NT2/D1 (cell line): ENCODE data around the gene SNIP1.
A peak's percentile ranks its signal among the peaks of the same experiment; 100 is the strongest.
"Not testable (repeated sequence)": the region's sequence is repeated elsewhere in the genome, so short reads cannot be mapped to it uniquely, and the experiment has no call there.

Experiments
- DNase-seq: peaks from one replicate; pipeline ENCODE4 v3.0.0-alpha.2; 2011; ENCODE audit warnings: low read depth, low spot score
- H3K27me3 ChIP-seq: 2 replicates; pipeline ENCODE4 v1.6.0; 2011; ENCODE audit warnings: mild to moderate bottlenecking; ENCODE audit not compliant: insufficient read length, insufficient read depth
- H3K36me3 ChIP-seq: 2 replicates; pipeline ENCODE4 v1.6.1; 2011; ENCODE audit warnings: mild to moderate bottlenecking, low read length, mixed read lengths; ENCODE audit not compliant: insufficient read depth, insufficient read length
- H3K4me1 ChIP-seq: 2 replicates; pipeline ENCODE4 v1.5.1; 2011; ENCODE audit not compliant: insufficient read depth, insufficient read length
- H3K4me3 ChIP-seq: 2 replicates; pipeline ENCODE4 v1.5.1; 2011; ENCODE audit warnings: low read depth; ENCODE audit not compliant: insufficient read length
- H3K9ac ChIP-seq: 2 replicates; pipeline ENCODE4 v1.6.0; 2011; ENCODE audit warnings: low read depth; ENCODE audit not compliant: insufficient read length
- H3K9me3 ChIP-seq: 2 replicates; pipeline ENCODE4 v1.5.1; 2011; ENCODE audit warnings: mild to moderate bottlenecking, low read length; ENCODE audit not compliant: insufficient read depth
- SUZ12 ChIP-seq: IDR thresholded peaks from 2 replicates; pipeline ENCODE4 v1.6.1; 2011; ENCODE audit not compliant: insufficient read length, insufficient read depth; ENCODE audit errors: extremely low read depth
- YY1 ChIP-seq: IDR thresholded peaks from 2 replicates; pipeline ENCODE4 v1.6.1; 2011; ENCODE audit not compliant: insufficient read length, insufficient read depth
- ZNF274 ChIP-seq: IDR thresholded peaks from 2 replicates; pipeline ENCODE4 v1.6.1; 2011; ENCODE audit warnings: mild to moderate bottlenecking, low read depth, low read length

Gene SNIP1

GRCh38 chr1:37557402-37557801 is 3.3 kb upstream of the SNIP1 start:
- Histone ChIP-seq H3K36me3 (peaks cover 21% of the 10 kb centered on the region), H3K4me3 (peak overlapping the region; percentile 19), H3K9ac (no peak overlapping the region), H3K27me3 (no peaks in the 10 kb centered on the region), H3K4me1 (peaks cover 12% of the 10 kb centered on the region), H3K9me3 (peaks cover 20% of the 10 kb centered on the region; the same call in 1 of the 2 replicates)
- TF ChIP-seq ZNF274 (no peak), SUZ12 (no peak), YY1 (no peak)
- DNase-seq = no peak

DNA sequence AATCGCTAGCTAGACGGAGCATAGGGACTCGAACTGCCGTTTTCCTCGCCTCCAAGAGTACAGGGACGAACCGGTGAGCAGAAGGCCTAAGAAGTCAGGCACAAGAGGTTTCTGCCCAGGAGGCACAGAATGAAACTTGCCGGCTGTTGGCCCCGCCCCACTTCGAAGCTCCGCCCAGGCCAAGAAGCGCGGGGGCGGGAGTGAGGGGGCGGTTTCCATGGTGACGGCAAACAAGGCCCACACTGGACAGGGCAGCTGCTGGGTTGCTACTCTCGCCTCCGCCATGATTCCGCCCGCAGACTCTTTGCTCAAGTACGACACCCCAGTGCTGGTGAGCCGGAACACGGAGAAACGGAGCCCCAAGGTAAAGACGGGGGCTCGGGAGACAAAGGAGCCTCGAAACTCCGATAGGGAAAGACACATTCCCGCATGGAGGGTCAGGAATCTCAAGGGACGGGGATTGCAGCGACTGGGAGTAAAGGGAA is 2.7 kb upstream of the SNIP1 start, which contains the start of gene DNALI1:
TSS of gene DNALI1 (plus strand) at position 229 of the 485 bp plus-strand sequence. CDS start at position 284, 55 bp downstream.
- H3K36me3 ChIP-seq = peaks cover 21% of the 10 kb centered on the region
- H3K27me3 ChIP-seq = no peaks in the 10 kb centered on the region
- TF ChIP-seq YY1 = no peak
- no peak for TF ChIP-seq SUZ12
- TF ChIP-seq ZNF274 = no peak
- H3K9me3 ChIP-seq = peaks cover 17% of the 10 kb centered on the region; the same call in 1 of the 2 replicates
- H3K4me3 ChIP-seq = peak within 1 kb of the TSS; percentile 19
- peak within 1 kb of the TSS; percentile 71 for H3K9ac ChIP-seq
- peak; percentile 60 for DNase-seq
- peaks cover 12% of the 10 kb centered on the region for H3K4me1 ChIP-seq

DNA sequence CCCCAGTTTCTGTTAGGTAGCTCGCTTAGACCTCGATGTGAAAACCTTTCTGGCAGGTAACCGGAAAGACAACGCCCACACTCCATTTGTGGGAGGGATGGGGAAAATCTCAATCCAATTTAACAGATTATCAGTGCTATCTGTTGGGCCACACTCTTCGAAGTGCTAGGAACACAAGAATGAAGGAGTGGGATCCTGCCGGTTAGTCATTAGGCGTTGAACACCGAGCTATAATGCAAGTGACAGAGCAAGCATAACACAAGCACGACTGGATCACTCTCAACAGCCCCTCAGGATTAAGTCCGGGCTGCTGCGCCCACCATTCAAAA is 531 bp downstream of the SNIP1 start:
- H3K36me3 ChIP-seq = peaks cover 40% of the 10 kb centered on the region
- no peaks in the 10 kb centered on the region for H3K27me3 ChIP-seq
- TF ChIP-seq ZNF274 = no peak
- no peak for TF ChIP-seq SUZ12
- TF ChIP-seq YY1 = no peak
- H3K9me3 ChIP-seq = peaks cover 7% of the 10 kb centered on the region; the same call in 1 of the 2 replicates
- H3K4me1 ChIP-seq = peaks cover 8% of the 10 kb centered on the region
- peak overlapping the region; percentile 99 for H3K9ac ChIP-seq
- DNase-seq = no peak
- peak overlapping the region; percentile 96 for H3K4me3 ChIP-seq

DNA sequence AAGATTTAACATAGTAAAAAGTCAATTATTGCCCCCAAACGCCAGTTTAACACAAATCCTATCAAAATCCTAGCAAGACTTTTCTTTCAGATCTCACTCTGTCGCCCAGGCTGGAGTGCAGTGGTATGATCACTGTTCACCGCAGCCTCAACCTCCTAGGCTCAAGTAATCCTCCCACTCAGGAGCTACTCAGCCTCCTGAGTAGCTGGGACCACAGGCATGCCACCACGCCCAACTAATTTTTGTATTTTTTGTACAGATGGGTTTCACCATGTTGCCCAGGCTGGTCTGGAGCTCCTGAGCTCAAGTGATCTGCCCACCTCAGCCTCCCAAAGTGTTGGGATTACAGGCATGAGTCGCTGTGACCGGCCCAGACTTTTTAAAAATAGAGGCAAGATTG is 4.8 kb downstream of the SNIP1 start:
- H3K9me3 ChIP-seq = 0 out of 2 replicates have a peak, but pooled peaks cover under 1% of the 10 kb centered on the region
- H3K4me1 ChIP-seq = no peaks in the 10 kb centered on the region
- H3K4me3 ChIP-seq = no peak overlapping the region
- no peaks in the 10 kb centered on the region for H3K27me3 ChIP-seq
- no peak for DNase-seq
- H3K9ac ChIP-seq = no peak overlapping the region
- H3K36me3 ChIP-seq = peaks cover 78% of the 10 kb centered on the region
- TF ChIP-seq ZNF274 = no peak
- no peak for TF ChIP-seq YY1
- no peak for TF ChIP-seq SUZ12

DNA sequence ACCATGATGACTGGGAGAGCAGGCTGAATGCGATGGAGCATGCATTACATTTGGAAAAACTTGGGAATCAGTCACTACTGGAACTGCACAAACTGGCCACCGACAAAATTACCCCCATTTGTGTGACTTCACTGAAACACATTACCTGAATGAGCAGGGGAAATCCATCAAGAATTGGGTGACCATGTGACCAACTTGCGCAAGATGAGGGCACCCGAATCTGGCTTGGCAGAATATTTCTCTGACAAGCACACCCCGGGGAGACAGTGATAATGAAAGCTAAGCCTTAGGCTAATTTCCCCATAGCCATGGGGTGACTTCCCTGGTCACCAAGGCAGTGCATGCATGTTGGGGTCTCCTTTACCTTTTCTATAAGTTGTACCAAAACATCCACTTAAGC is 9.1 kb downstream of the SNIP1 start:
- Histone ChIP-seq H3K4me1 (no peaks in the 10 kb centered on the region), H3K9ac (no peak overlapping the region), H3K27me3 (no peaks in the 10 kb centered on the region), H3K9me3 (no peaks in the 10 kb centered on the region), H3K4me3 (no peak overlapping the region), H3K36me3 (peaks cover 81% of the 10 kb centered on the region)
- TF ChIP-seq SUZ12 = no peak
- no peak for DNase-seq

DNA sequence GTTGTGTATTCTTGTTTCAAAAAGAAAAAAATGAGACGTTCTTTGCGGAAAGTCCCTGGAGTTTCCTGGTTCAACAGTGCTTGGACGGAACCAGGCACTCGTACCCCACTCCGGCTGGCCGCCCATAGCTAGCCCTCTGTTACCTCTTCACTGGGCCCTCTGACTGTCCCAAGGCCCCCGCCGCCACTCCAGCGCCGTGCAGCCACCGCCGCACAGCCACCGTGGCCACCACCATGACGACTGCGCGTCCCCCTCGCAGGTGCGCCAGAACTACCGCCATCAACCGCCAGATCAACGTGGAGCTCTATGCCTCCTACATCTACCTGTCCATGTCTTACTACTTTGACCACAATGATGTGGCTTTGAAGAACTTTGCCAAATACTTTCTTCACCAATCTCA is 9.6 kb downstream of the SNIP1 start:
- no peaks in the 10 kb centered on the region for H3K9me3 ChIP-seq
- no peak overlapping the region for H3K4me3 ChIP-seq
- TF ChIP-seq ZNF274 = no peak
- no peak for TF ChIP-seq SUZ12
- no peak for TF ChIP-seq YY1
- no peaks in the 10 kb centered on the region for H3K27me3 ChIP-seq
- no peak overlapping the region for H3K9ac ChIP-seq
- no peak for DNase-seq
- no peaks in the 10 kb centered on the region for H3K4me1 ChIP-seq
- H3K36me3 ChIP-seq = peaks cover 81% of the 10 kb centered on the region

GRCh38 chr1:37540036-37540785 is 13.9 kb downstream of the SNIP1 start:
- TF ChIP-seq YY1 (no peak), ZNF274 (no peak), SUZ12 (no peak)
- DNase-seq = no peak
- Histone ChIP-seq H3K4me1 (peaks cover 4% of the 10 kb centered on the region), H3K4me3 (no peak overlapping the region), H3K27me3 (no peaks in the 10 kb centered on the region), H3K36me3 (peaks cover 84% of the 10 kb centered on the region), H3K9ac (no peak overlapping the region), H3K9me3 (no peaks in the 10 kb centered on the region)

DNA sequence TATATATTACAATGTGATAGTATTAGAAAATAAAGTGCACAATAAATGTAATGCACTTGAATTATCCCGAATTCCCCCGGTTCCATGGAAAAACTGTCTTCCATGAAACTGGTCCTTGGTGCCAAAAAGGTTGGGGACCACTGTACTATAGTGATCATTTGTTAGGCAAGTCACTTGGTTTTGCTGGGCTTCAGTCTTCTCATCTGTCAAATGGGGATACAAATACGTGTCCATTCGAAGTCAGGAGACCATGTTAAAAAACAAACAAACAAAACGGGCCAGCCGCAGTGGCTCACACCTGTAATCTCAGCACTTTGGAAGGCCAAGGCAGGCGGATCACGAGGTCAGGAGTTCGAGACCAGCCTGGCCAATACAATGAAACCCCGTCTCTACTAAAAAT is 14.9 kb downstream of the SNIP1 start:
- not testable (repeated sequence) for H3K4me3 ChIP-seq, DNase-seq, H3K9me3 ChIP-seq, H3K4me1 ChIP-seq, H3K9ac ChIP-seq, H3K27me3 ChIP-seq
- H3K36me3 ChIP-seq = peaks cover 75% of the 10 kb centered on the region
